Activated CD8-positive, alpha-beta memory T cell treated with anti-CD3 and anti-CD28 coated beads for 48 hours (primary cell): ENCODE data around the gene KCNC4.

Experiments used
- DNase-seq, 3 experiments: peaks; one replicate each; pipeline ENCODE4 v3.0.0-alpha.2; 2020; ENCODE audit warnings: low read depth in 2 of 3, low spot score in 2 of 3

Gene KCNC4

GRCh38 chr1:110211496-110212168 lies 1.5 kb downstream of the KCNC4 start:
- DNase-seq = peak in 1 of 3 experiments; percentile 24

GRCh38 chr1:110212169-110213142 lies 2.3 kb downstream of the KCNC4 start:
- no peak for DNase-seq

GRCh38 chr1:110213143-110213540 lies 3.0 kb downstream of the KCNC4 start:
- no peak for DNase-seq

GRCh38 chr1:110214454-110215404 lies 4.6 kb downstream of the KCNC4 start:
- no peak for DNase-seq

- no peak for DNase-seq
Observed at GRCh38 chr1:110215621-110216515, 5.8 kb downstream of the KCNC4 start.

- DNase-seq = no peak
Observed at GRCh38 chr1:110216844-110217444, 6.8 kb downstream of the KCNC4 start.

GRCh38 chr1:110218137-110218536 lies 8.0 kb downstream of the KCNC4 start:
- no peak for DNase-seq

- DNase-seq = no peak
Observed at GRCh38 chr1:110218739-110219138, 8.6 kb downstream of the KCNC4 start.

- no peak for DNase-seq
Observed at GRCh38 chr1:110220324-110220723, 10.2 kb downstream of the KCNC4 start.

GRCh38 chr1:110221119-110221518 lies 11.0 kb downstream of the KCNC4 start:
- no peak for DNase-seq

- DNase-seq = no peak
Observed at GRCh38 chr1:110223127-110223526, 13.0 kb downstream of the KCNC4 start.

- DNase-seq = no peak
Observed at GRCh38 chr1:110223581-110223980, 13.5 kb downstream of the KCNC4 start.

- DNase-seq = no peak
Observed at GRCh38 chr1:110224240-110224995, 14.3 kb downstream of the KCNC4 start.

- DNase-seq = no peak
Observed at GRCh38 chr1:110225212-110225611, 15.1 kb downstream of the KCNC4 start.

- no peak for DNase-seq
Observed at GRCh38 chr1:110225756-110226404, 15.8 kb downstream of the KCNC4 start.

GRCh38 chr1:110227774-110228173 lies 17.7 kb downstream of the KCNC4 start:
- no peak for DNase-seq

- DNase-seq = no peak
Observed at GRCh38 chr1:110228381-110228780, 18.3 kb downstream of the KCNC4 start.

GRCh38 chr1:110228869-110229268 lies 18.8 kb downstream of the KCNC4 start:
- no peak for DNase-seq
